Endothelial cell of umbilical vein (primary cell): ENCODE results near the gene FOXL2. TPM values are rescaled to one million over a fixed set of nuclear protein-coding genes. Genes with fewer than 3 reads are reported as not detected.

Experiments
- BruUV-seq: library from RNA; stranded (reverse); fragments of 400-500 nt; replicated peaks from 2 replicates; lab custom pipeline; 2021; lab: Mats Ljungman, UMichigan
- CTCF ChIA-PET: fragments of 300-600, 350-600 bp; sonication (Branson Sonifier 250); formaldehyde crosslinking; loops from one replicate; lab custom pipeline; 2021; ENCODE audit warnings: antibody characterized with exemption, inconsistent platforms; lab: Charles Lee
- POLR2A ChIA-PET: fragments of 300-600, 350-600 bp; sonication (Branson Sonifier 250); formaldehyde crosslinking; loops from one replicate; lab custom pipeline; 2021; ENCODE audit warnings: antibody characterized with exemption, inconsistent platforms; lab: Charles Lee
- DNase-seq: peaks from one replicate; pipeline ENCODE4 v3.0.0-alpha.2; 2011; ENCODE audit warnings: low read depth, low spot score
- FAIRE-seq: peaks from 2 replicates; lab custom pipeline; 2011; peaks lifted over from hg19 to GRCh38; lab: Jason Lieb, UNC
- H2AFZ ChIP-seq: 2 replicates; pipeline ENCODE4 v1.6.0; 2012; ENCODE audit warnings: low read depth, low read length, control low read depth, inconsistent platforms
- H3K27ac ChIP-seq: 2 replicates; pipeline ENCODE4 v1.5.1; 2011; ENCODE audit warnings: low read depth, mild to moderate bottlenecking, control low read depth, low read length, moderate library complexity; ENCODE audit not compliant: insufficient read depth
- H3K27me3 ChIP-seq, 2 experiments: 2 replicates each; pipeline versions ENCODE4 v1.6.0 to v1.6.1; 2011; ENCODE audit warnings: low read length in 2 of 2, mixed read lengths in 1 of 2; ENCODE audit not compliant: control insufficient read depth in 2 of 2, insufficient read depth in 2 of 2
- H3K36me3 ChIP-seq, 2 experiments: 2 replicates in 1 of 2; 3 replicates in 1 of 2; pipeline ENCODE4 v1.5.1; 2011; ENCODE audit warnings: low read length in 2 of 2, mild to moderate bottlenecking in 1 of 2, moderate library complexity in 1 of 2; ENCODE audit not compliant: control insufficient read depth in 2 of 2, insufficient read depth in 2 of 2; ENCODE audit errors: extremely low read depth in 1 of 2
- H3K4me1 ChIP-seq: 3 replicates; pipeline ENCODE4 v1.5.1; 2011; ENCODE audit warnings: mild to moderate bottlenecking, low read length; ENCODE audit not compliant: control insufficient read depth, insufficient read depth; ENCODE audit errors: extremely low read depth
- H3K4me2 ChIP-seq: 2 replicates; pipeline ENCODE4 v1.6.1; 2011; ENCODE audit warnings: low read length, control low read depth, mixed read lengths; ENCODE audit not compliant: insufficient read depth
- H3K4me3 ChIP-seq, 3 experiments: fragments of 200-600 bp in 1 of 3; sonication (generic), shearing (Covaris generic) in 1 of 3; replicated peaks in 1 of 3; 2 replicates each; pipeline ENCODE4 v1.5.1; 2011 to 2016; ENCODE audit warnings: control low read depth in 3 of 3, low read length in 3 of 3, mild to moderate bottlenecking in 2 of 3, inconsistent platforms in 1 of 3, low read depth in 1 of 3, moderate library complexity in 1 of 3; ENCODE audit not compliant: insufficient read depth in 1 of 3
- H3K79me2 ChIP-seq: 2 replicates; pipeline ENCODE4 v1.6.0; 2012; ENCODE audit warnings: low read length, inconsistent platforms; ENCODE audit not compliant: control insufficient read depth, insufficient read depth
- H3K9ac ChIP-seq: replicated peaks from 2 replicates; pipeline ENCODE3; 2011; ENCODE audit warnings: low read length, control low read depth; ENCODE audit not compliant: insufficient read depth; ENCODE audit errors: extremely low read depth
- H3K9me1 ChIP-seq: replicated peaks from 3 replicates; pipeline ENCODE4 v1.6.0; 2011; ENCODE audit warnings: mild to moderate bottlenecking, low read length; ENCODE audit not compliant: control insufficient read depth, insufficient read depth; ENCODE audit errors: extremely low read depth
- H3K9me3 ChIP-seq: replicated peaks from 2 replicates; pipeline ENCODE4 v1.5.1; 2012; ENCODE audit warnings: low read length, inconsistent platforms; ENCODE audit not compliant: control insufficient read depth, insufficient read depth
- H4K20me1 ChIP-seq: replicated peaks from 2 replicates; pipeline ENCODE3; 2011; ENCODE audit warnings: mild to moderate bottlenecking, low read length; ENCODE audit not compliant: control insufficient read depth, insufficient read depth; ENCODE audit errors: extremely low read depth
- EZH2 ChIP-seq: IDR thresholded peaks from 2 replicates; pipeline ENCODE4 v1.6.1; 2012; ENCODE audit warnings: borderline replicate concordance, low read depth, mild to moderate bottlenecking, moderate library complexity, low read length, inconsistent platforms; ENCODE audit not compliant: severe bottlenecking
- FOS ChIP-seq: IDR thresholded peaks from 2 replicates; pipeline ENCODE4 v1.6.1; 2011; ENCODE audit warnings: mild to moderate bottlenecking, low read length, moderate library complexity, borderline replicate concordance; ENCODE audit not compliant: insufficient read depth
- GATA2 ChIP-seq: IDR thresholded peaks from 2 replicates; pipeline ENCODE4 v1.7.0; 2011; ENCODE audit warnings: low read depth, mild to moderate bottlenecking, moderate library complexity, mixed read lengths, low read length; ENCODE audit not compliant: insufficient read length, insufficient read depth
- JUN ChIP-seq: IDR thresholded peaks from 2 replicates; pipeline ENCODE4 v1.6.1; 2011; ENCODE audit warnings: borderline replicate concordance, low read depth; ENCODE audit not compliant: insufficient read length, insufficient read depth
- dilution Hi-C: fragments of 300-500 bp; cut with MboI; formaldehyde crosslinking; loops from one replicate; pipeline ENCODE4 v1.15.0; 2019; ENCODE audit warnings: low sequenced_read_pairs; ENCODE audit not compliant: extremely low pct_ligation_motif_present
- intact Hi-C: fragments of 100-400 bp; cut with micrococcal nuclease; formaldehyde crosslinking; loops from one replicate; pipeline ENCODE4 v1.10.0; 2022
- polyA plus RNA-seq, 4 experiments: library from polyadenylated mRNA; depleted of rRNA in 3 of 4; stranded (reverse) in 3 of 4; unstranded in 1 of 4; fragments of >200 nt; gene quantifications; 2 replicates each; pipeline versions ENCODE4 v1.2.1 to v1.2.3, GENCODE V29; 2011 to 2012; ENCODE audit warnings: missing spikeins in 1 of 4
- total RNA-seq: library from RNA; stranded (reverse); gene quantifications from 2 replicates; pipeline ENCODE4 v1.2.3, GENCODE V29; 2021
- TF ChIP-seq, protein P1 (sequence below), 2 donors: IDR thresholded peaks; 1 replicate in 1 of 2; 2 replicates in 1 of 2; pipeline ENCODE4 v1.5.1; 2011; ENCODE audit warnings: low read length in 2 of 2, mild to moderate bottlenecking in 2 of 2, moderate library complexity in 2 of 2, control low read depth in 1 of 2, inconsistent platforms in 1 of 2, low read depth in 1 of 2; ENCODE audit not compliant: insufficient read depth in 1 of 2; ENCODE audit errors: extremely low read depth in 1 of 2

The FOXL2 gene
- total and polyA plus RNA-seq, 2 donors (not counting 3 experiments of a cell fraction or from before 2014, with no cell fraction given): not detected

DNA sequence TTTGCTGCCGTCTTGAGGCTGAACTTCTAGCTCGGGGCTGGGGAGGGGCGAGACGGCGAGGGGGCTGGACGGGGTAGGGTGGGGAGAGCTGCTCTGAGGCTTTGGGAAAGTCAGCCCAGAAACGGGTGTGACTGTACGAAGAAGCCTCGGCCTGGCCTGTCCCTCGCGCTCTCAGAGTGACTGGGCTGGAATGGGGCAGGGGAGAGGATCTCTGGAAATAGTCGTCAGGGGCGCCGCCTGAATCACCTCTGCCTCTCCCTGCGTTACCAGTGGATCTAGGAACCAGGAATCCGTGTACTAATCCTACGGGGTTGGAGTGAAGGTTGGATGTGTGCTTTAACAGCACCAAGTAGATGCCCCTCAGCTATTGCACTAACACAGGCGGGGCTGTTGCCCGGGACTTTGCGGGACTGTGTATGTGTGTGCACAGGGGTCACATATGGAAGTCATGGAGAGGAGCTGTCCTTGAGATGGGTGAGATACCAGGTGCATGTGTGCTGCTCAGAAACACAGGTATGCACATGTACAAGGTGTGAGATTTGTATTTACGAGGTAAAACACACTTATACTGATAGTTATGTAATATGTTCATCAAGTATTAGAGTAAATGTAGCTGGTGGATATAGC, 671 bp upstream of the FOXL2 start:
- Histone ChIP-seq H3K4me3 (no peak overlapping the region), H3K4me2 (peak overlapping the region; percentile 65), H4K20me1 (no peaks in the 10 kb centered on the region), H3K27ac (no peak overlapping the region), H3K79me2 (no peaks in the 10 kb centered on the region), H3K9me1 (no peaks in the 10 kb centered on the region), H3K4me1 (peaks cover 16% of the 10 kb centered on the region), H2AFZ (no peak overlapping the region), H3K9me3 (no peaks in the 10 kb centered on the region), H3K9ac (no peak overlapping the region), H3K36me3 (no peaks in the 10 kb centered on the region), H3K27me3 (peaks cover 76 to 97% of the 10 kb centered on the region in 2 experiments)
- FAIRE-seq: no peak
- POLR2A ChIA-PET: no interaction called here
- no TSS peak for BruUV-seq
- dilution Hi-C loops (no loop called here), intact Hi-C loops (loop anchor here (10.0 kb wide), 1 partner anchor 603 kb away; the partner anchor contains the start of gene MRAS)
- TF ChIP-seq, protein P1, sequence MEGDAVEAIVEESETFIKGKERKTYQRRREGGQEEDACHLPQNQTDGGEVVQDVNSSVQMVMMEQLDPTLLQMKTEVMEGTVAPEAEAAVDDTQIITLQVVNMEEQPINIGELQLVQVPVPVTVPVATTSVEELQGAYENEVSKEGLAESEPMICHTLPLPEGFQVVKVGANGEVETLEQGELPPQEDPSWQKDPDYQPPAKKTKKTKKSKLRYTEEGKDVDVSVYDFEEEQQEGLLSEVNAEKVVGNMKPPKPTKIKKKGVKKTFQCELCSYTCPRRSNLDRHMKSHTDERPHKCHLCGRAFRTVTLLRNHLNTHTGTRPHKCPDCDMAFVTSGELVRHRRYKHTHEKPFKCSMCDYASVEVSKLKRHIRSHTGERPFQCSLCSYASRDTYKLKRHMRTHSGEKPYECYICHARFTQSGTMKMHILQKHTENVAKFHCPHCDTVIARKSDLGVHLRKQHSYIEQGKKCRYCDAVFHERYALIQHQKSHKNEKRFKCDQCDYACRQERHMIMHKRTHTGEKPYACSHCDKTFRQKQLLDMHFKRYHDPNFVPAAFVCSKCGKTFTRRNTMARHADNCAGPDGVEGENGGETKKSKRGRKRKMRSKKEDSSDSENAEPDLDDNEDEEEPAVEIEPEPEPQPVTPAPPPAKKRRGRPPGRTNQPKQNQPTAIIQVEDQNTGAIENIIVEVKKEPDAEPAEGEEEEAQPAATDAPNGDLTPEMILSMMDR (IDR thresholded peaks at IDR 0.05; ENCODE audit: extremely low read depth in 1 of 2, insufficient read depth in 1 of 2, low read depth in 1 of 2, low read length in 2 of 2): no peak
- no peak for TF ChIP-seq GATA2
- no peak for TF ChIP-seq JUN
- no peak for TF ChIP-seq FOS
- no peak for TF ChIP-seq EZH2
- no peak for DNase-seq
- CTCF ChIA-PET: interaction anchor here (0.5 to 4.8 kb wide), 7 partner anchors 12 to 1767 kb away, joined by 3 to 63 read pairs (median 3); partner anchors contain the start of gene CEP70
